Epithelial cell of esophagus (primary cell): Measurements from ENCODE around the gene KLHL40.
"Not testable (repeated sequence)": the region's sequence is repeated elsewhere in the genome, so short reads cannot be mapped to it uniquely, and the experiment has no call there.

Experiments
- DNase-seq: peaks from one replicate; pipeline ENCODE4 v3.0.0; 2010; ENCODE audit warnings: low read depth
- H3K4me3 ChIP-seq: 2 replicates; pipeline ENCODE4 v1.5.1; 2011; ENCODE audit warnings: mild to moderate bottlenecking, low read length, control low read depth
- TF ChIP-seq, protein P1 (sequence below): IDR thresholded peaks from 2 replicates; pipeline ENCODE4 v1.5.1; 2011; ENCODE audit warnings: low read depth, mild to moderate bottlenecking, low read length, control low read depth, inconsistent platforms; ENCODE audit not compliant: insufficient read depth; ENCODE audit errors: missing control alignments

Gene KLHL40

GRCh38 chr3:42718338-42718737 is 33.0 kb downstream of the KLHL40 start:
- no peak overlapping the region for H3K4me3 ChIP-seq
- TF ChIP-seq, protein P1, sequence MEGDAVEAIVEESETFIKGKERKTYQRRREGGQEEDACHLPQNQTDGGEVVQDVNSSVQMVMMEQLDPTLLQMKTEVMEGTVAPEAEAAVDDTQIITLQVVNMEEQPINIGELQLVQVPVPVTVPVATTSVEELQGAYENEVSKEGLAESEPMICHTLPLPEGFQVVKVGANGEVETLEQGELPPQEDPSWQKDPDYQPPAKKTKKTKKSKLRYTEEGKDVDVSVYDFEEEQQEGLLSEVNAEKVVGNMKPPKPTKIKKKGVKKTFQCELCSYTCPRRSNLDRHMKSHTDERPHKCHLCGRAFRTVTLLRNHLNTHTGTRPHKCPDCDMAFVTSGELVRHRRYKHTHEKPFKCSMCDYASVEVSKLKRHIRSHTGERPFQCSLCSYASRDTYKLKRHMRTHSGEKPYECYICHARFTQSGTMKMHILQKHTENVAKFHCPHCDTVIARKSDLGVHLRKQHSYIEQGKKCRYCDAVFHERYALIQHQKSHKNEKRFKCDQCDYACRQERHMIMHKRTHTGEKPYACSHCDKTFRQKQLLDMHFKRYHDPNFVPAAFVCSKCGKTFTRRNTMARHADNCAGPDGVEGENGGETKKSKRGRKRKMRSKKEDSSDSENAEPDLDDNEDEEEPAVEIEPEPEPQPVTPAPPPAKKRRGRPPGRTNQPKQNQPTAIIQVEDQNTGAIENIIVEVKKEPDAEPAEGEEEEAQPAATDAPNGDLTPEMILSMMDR: no peak
- no peak for DNase-seq

DNA sequence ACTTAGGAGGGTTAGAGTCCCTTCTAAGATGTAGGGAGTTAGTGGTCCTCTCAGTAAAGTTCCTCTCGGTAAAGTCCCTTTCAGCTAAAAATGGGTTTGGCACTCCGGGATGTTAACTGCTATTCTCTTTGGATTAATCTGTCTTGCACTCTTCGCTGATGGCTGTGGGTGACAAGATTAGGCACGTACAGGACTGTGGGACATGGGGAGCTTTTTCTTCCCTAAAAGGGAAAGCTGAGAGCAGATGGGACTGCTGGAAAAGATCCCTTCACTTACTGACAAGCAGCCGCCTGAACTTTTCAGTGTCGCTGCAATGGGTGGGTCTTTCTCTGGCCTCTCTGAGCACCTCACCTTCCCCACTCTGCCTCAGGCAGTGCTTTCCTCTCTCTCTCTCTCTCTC is 33.7 kb downstream of the KLHL40 start:
- no peak for DNase-seq
- TF ChIP-seq, protein P1: no peak

GRCh38 chr3:42720126-42720525 is 34.8 kb downstream of the KLHL40 start:
- DNase-seq: no peak
- no peak overlapping the region for H3K4me3 ChIP-seq
- TF ChIP-seq, protein P1: no peak

More for the DNA sequence above, 33.7 kb downstream of the KLHL40 start:
- H3K4me3 ChIP-seq: no peak overlapping the region

GRCh38 chr3:42721690-42722089 is 36.4 kb downstream of the KLHL40 start:
- DNase-seq: no peak
- H3K4me3 ChIP-seq: no peak overlapping the region
- TF ChIP-seq, protein P1: no peak

DNA sequence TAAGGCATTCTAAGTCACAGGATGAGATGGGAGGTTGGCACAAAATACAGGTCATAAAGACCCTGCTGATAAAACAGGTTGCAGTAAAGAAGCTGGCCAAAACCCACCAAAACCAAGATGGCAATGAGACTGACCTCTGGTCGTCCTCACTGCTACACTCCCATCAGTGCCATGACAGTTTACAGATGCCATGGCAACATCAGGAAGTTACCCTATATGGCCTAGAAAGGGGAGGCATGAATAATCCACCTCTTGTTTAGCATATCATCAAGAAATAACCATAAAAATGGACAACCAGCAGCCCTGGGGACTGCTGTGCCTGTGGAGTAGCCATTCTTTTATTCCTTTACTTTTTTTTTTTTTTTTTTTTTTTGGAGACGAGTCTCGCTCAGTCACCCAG is 37.1 kb downstream of the KLHL40 start:
- DNase-seq: not testable (repeated sequence)

GRCh38 chr3:42723219-42723618 is 37.9 kb downstream of the KLHL40 start:
- H3K4me3 ChIP-seq: no peak overlapping the region
- TF ChIP-seq, protein P1: no peak
- peak; percentile 46 for DNase-seq

More for the DNA sequence above, 37.1 kb downstream of the KLHL40 start:
- not testable (repeated sequence) for H3K4me3 ChIP-seq

DNA sequence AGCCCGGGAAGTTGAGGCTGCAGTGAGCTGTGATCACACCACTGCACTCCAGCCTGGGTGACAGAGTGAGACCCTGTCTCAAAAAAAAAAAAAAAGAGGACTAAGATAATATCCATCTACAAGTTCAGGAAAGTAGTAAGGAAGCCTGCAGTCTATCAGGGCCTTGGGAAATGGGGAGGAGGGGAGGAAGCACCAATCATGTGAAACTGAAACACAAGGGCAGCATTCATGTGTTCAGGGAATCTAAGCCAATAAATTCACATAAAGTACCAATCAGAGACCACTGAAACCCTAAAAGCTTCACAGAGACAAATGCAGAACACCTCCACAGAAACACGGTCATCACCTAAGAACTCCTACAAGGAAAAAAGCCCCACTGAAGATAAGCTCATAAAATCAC is 40.1 kb downstream of the KLHL40 start:
- TF ChIP-seq, protein P1: no peak
- no peak overlapping the region for H3K4me3 ChIP-seq
- no peak for DNase-seq

GRCh38 chr3:42728056-42728455 is 42.7 kb downstream of the KLHL40 start:
- TF ChIP-seq, protein P1: no peak
- DNase-seq: no peak
- no peak overlapping the region for H3K4me3 ChIP-seq
